HepG2 (cell line): ENCODE results near the gene LSM2. TPM values are rescaled to one million over a fixed set of nuclear protein-coding genes. Genes with fewer than 3 reads are reported as not detected.

Experiments
- ATF1 ChIP-seq: IDR thresholded peaks from 2 replicates; pipeline ENCODE4 v1.6.1; 2016; ENCODE audit warnings: mild to moderate bottlenecking, control low read depth
- ATF6 ChIP-seq: sonication (generic); formaldehyde crosslinking; conservative IDR thresholded peaks from 2 replicates; pipeline ENCODE4 v1.4.0; 2020; ENCODE audit warnings: missing genetic modification reagents
- ATRX ChIP-seq: sonication (generic); formaldehyde crosslinking; IDR thresholded peaks from 2 replicates; pipeline ENCODE4 v1.4.0; 2020; ENCODE audit warnings: missing genetic modification reagents, borderline replicate concordance
- CCDC6 ChIP-seq: sonication (generic); formaldehyde crosslinking; IDR thresholded peaks from 2 replicates; pipeline ENCODE4 v1.8.1; 2022; ENCODE audit warnings: mild to moderate bottlenecking, missing genetic modification reagents, moderate library complexity
- CREM ChIP-seq, 2 experiments: sonication (generic) in 1 of 2; formaldehyde crosslinking in 1 of 2; IDR thresholded peaks; 2 replicates each; pipeline versions ENCODE4 v1.4.0 to v1.6.1; 2016 to 2020; ENCODE audit warnings: antibody characterized with exemption in 1 of 2, mild to moderate bottlenecking in 1 of 2, missing genetic modification reagents in 1 of 2
- CTCF ChIP-seq: sonication (generic); formaldehyde crosslinking; IDR thresholded peaks from 2 replicates; pipeline ENCODE4 v1.5.0; 2020; ENCODE audit warnings: mild to moderate bottlenecking, missing genetic modification reagents, moderate library complexity
- FLYWCH1 ChIP-seq: sonication (generic); formaldehyde crosslinking; IDR thresholded peaks from 2 replicates; pipeline ENCODE4 v1.8.1; 2023; ENCODE audit warnings: mild to moderate bottlenecking, missing genetic modification reagents
- GLI4 ChIP-seq: sonication (generic); formaldehyde crosslinking; IDR thresholded peaks from 2 replicates; pipeline ENCODE4 v1.5.1; 2020; ENCODE audit warnings: missing genetic modification reagents, mild to moderate bottlenecking, moderate library complexity, borderline replicate concordance
- HCFC1 ChIP-seq: fragments of 150-350 bp; IDR thresholded peaks from 2 replicates; pipeline ENCODE4 v1.6.1; 2014; ENCODE audit warnings: low read depth, low read length
- MAX ChIP-seq: IDR thresholded peaks from 2 replicates; pipeline ENCODE4 v1.6.1; 2012; ENCODE audit warnings: inconsistent platforms
- NKX3-1 ChIP-seq: sonication (generic); formaldehyde crosslinking; IDR thresholded peaks from 2 replicates; pipeline ENCODE4 v1.5.0; 2020; ENCODE audit warnings: missing genetic modification reagents
- U2AF1 ChIP-seq: fragments of 200-400 bp; formaldehyde crosslinking; optimal IDR thresholded peaks from 2 replicates; pipeline ENCODE3; 2017; ENCODE audit warnings: mild to moderate bottlenecking, low read depth, low read length
- ZIK1 ChIP-seq: sonication (generic); formaldehyde crosslinking; IDR thresholded peaks from 2 replicates; pipeline ENCODE4 v1.5.0; 2020; ENCODE audit warnings: mild to moderate bottlenecking, low read depth, missing genetic modification reagents, borderline replicate concordance
- ZMYM2 ChIP-seq: sonication (generic); formaldehyde crosslinking; IDR thresholded peaks from 2 replicates; pipeline ENCODE4 v1.8.0; 2022; ENCODE audit warnings: mild to moderate bottlenecking, missing genetic modification reagents
- ZNF20 ChIP-seq: sonication (generic); formaldehyde crosslinking; IDR thresholded peaks from 2 replicates; pipeline ENCODE4 v1.4.0; 2020; ENCODE audit warnings: mild to moderate bottlenecking, moderate library complexity, missing genetic modification reagents
- ZNF496 ChIP-seq: sonication (generic); formaldehyde crosslinking; IDR thresholded peaks from 2 replicates; pipeline ENCODE4 v1.8.1; 2023; ENCODE audit warnings: mild to moderate bottlenecking, moderate library complexity, missing genetic modification reagents; ENCODE audit not compliant: insufficient replicate concordance
- ZNF605 ChIP-seq: sonication (generic); formaldehyde crosslinking; IDR thresholded peaks from 2 replicates; pipeline ENCODE4 v1.8.0; 2022; ENCODE audit warnings: mild to moderate bottlenecking, missing genetic modification reagents
- ZNF609 ChIP-seq: sonication (generic); formaldehyde crosslinking; IDR thresholded peaks from 2 replicates; pipeline ENCODE4 v1.4.0; 2020; ENCODE audit warnings: mild to moderate bottlenecking, missing genetic modification reagents, borderline replicate concordance
- ZNF776 ChIP-seq: sonication (generic); formaldehyde crosslinking; IDR thresholded peaks from 2 replicates; pipeline ENCODE4 v1.4.0; 2020; ENCODE audit warnings: mild to moderate bottlenecking, missing genetic modification reagents
- polyA plus RNA-seq, 8 experiments: library from polyadenylated mRNA; depleted of rRNA in 3 of 8; stranded (reverse) in 7 of 8; unstranded in 1 of 8; fragments of >200 nt; fragmentation: Illumina TruSeq in 4 of 8; extraction: Trizol in 4 of 8; gene quantifications; 2 replicates each; pipeline versions ENCODE4 v1.2.1 to v1.2.3, GENCODE V29; 2011 to 2016; ENCODE audit warnings: low read depth in 4 of 8, missing spikeins in 1 of 8, mixed read lengths in 1 of 8; ENCODE audit not compliant: insufficient read depth in 1 of 8
- total RNA-seq, 5 experiments: library from RNA; depleted of rRNA; stranded (reverse); fragments of >200 nt; fragmentation: Illumina TruSeq; extraction: Trizol; gene quantifications; 2 replicates each; pipeline ENCODE4 v1.2.3, GENCODE V29; 2016; ENCODE audit warnings: low read depth in 1 of 5

Gene LSM2
- total and polyA plus RNA-seq, 2 of the 13 experiments (the other 11 are each of a cell fraction or from before 2014, with no cell fraction given) = 69.4 to 90.5 TPM

- peak; percentile 89 for TF ChIP-seq CTCF (CRISPR knock-in tag)
- TF ChIP-seq ZNF605 (CRISPR knock-in tag) = peak; percentile 97
- no peak for TF ChIP-seq GLI4
- no peak for TF ChIP-seq FLYWCH1 (CRISPR knock-in tag)
- peak; percentile 80; the same call in 1 of the 2 replicates for TF ChIP-seq ATF6 (CRISPR knock-in tag)
- TF ChIP-seq ZMYM2 = peak; percentile 70
- TF ChIP-seq ZIK1 (CRISPR knock-in tag) = peak; percentile 75; the same call in 1 of the 2 replicates
- TF ChIP-seq CREM (IDR thresholded peaks at IDR 0.05) = peak; percentile 96
- peak; percentile 89 for TF ChIP-seq CREM (CRISPR knock-in tag; IDR thresholded peaks at IDR 0.05)
- peak; percentile 98 for TF ChIP-seq ATF1 (CRISPR knock-in tag)
- TF ChIP-seq ZNF776 (CRISPR knock-in tag) = no peak; the same call in 1 of the 2 replicates
- TF ChIP-seq NKX3-1 (CRISPR knock-in tag) = peak; percentile 83
- no peak for TF ChIP-seq U2AF1
- TF ChIP-seq ZNF609 = peak; percentile 80
- TF ChIP-seq HCFC1 = 0 out of 2 replicates have a peak, but pooled peaks have one; percentile 43
- no peak for TF ChIP-seq ATRX (CRISPR knock-in tag)
- TF ChIP-seq ZNF20 (CRISPR knock-in tag) = no peak
- TF ChIP-seq ZNF496 (CRISPR knock-in tag) = no peak
- peak; percentile 95 for TF ChIP-seq MAX
- TF ChIP-seq CCDC6 (CRISPR knock-in tag) = peak; percentile 95
Observed at GRCh38 chr6:31806470-31807272, at the start of gene LSM2 (continued).
